Uterus (tissue), 4 donors: Measurements from ENCODE around the gene IQGAP2. TPM values are rescaled to one million over a fixed set of nuclear protein-coding genes. Genes with fewer than 3 reads are reported as not detected.

ENCODE experiments used
- DNase-seq, 2 donors: peaks; one replicate each; pipeline ENCODE4 v3.0.0-alpha.2; 2019 to 2020
- H3K27ac ChIP-seq, 2 donors: fragments of 200-600 bp; sonication (generic); 1 replicate in 1 of 2; 2 replicates in 1 of 2; pipeline ENCODE4 v1.5.1; 2016 to 2018
- H3K27me3 ChIP-seq, 2 donors: fragments of 200-600 bp; sonication (generic); one replicate each; pipeline ENCODE4 v1.5.1; 2018 to 2019; ENCODE audit warnings: control low read depth in 1 of 2
- H3K36me3 ChIP-seq, 2 donors: fragments of 200-600 bp; sonication (generic); one replicate each; pipeline ENCODE4 v1.5.1; 2019; ENCODE audit warnings: control low read depth in 1 of 2
- H3K4me1 ChIP-seq, 2 donors: fragments of 200-600 bp; sonication (generic); one replicate each; pipeline ENCODE4 v1.5.1; 2018 to 2019; ENCODE audit warnings: control low read depth in 1 of 2
- H3K4me3 ChIP-seq, 2 donors: fragments of 200-600 bp; sonication (generic); 1 replicate in 1 of 2; 2 replicates in 1 of 2; pipeline ENCODE4 v1.5.1; 2018 to 2019; ENCODE audit warnings: mild to moderate bottlenecking in 1 of 2
- H3K9me3 ChIP-seq, 2 donors: fragments of 200-600 bp; sonication (generic); one replicate each; pipeline ENCODE4 v1.5.1; 2019; ENCODE audit warnings: control low read depth in 1 of 2
- CTCF ChIP-seq, 4 experiments: fragments of 200-600 bp in 2 of 4; fragments of 450-650 bp in 2 of 4; sonication (generic) in 2 of 4; IDR thresholded peaks; one replicate each; pipeline ENCODE4 v1.5.1; 2016 to 2019; ENCODE audit warnings: antibody characterized with exemption in 4 of 4, mild to moderate bottlenecking in 2 of 4, moderate library complexity in 1 of 4
- POLR2A ChIP-seq, 2 donors: fragments of 450-650 bp; IDR thresholded peaks; one replicate each; pipeline ENCODE4 v1.6.1; 2016; ENCODE audit warnings: antibody characterized with exemption in 2 of 2, mild to moderate bottlenecking in 1 of 2, moderate library complexity in 1 of 2
- intact Hi-C: fragments of 100-400 bp; cut with DNase I; formaldehyde crosslinking; loops from one replicate; pipeline ENCODE4 v1.15.1; 2023; ENCODE audit warnings: low total_unique reads
- total RNA-seq, 4 donors: library from RNA; depleted of rRNA in 3 of 4; stranded (reverse); fragments of >200 nt in 3 of 4; gene quantifications; one replicate each; pipeline versions ENCODE4 v1.1.0 to v1.2.4, GENCODE V29; 2014 to 2023
- donor health status: DM: yes; HTN: yes; CAD: no.

Gene IQGAP2
- total RNA-seq, 4 donors from 2014 or later: 7.1 to 49.2 (median 9.4) TPM

GRCh38 chr5:76483433-76483832 lies 80.3 kb downstream of the IQGAP2 start:
- no peak for TF ChIP-seq CTCF (IDR thresholded peaks at IDR 0.05)
- no peak for TF ChIP-seq POLR2A (IDR thresholded peaks at IDR 0.05)
- no peak overlapping the region for H3K4me3 ChIP-seq
- H3K27ac ChIP-seq: no peak overlapping the region
- no peak for DNase-seq
- H3K27me3 ChIP-seq: no peaks in the 10 kb centered on the region
- H3K4me1 ChIP-seq: no peaks in the 10 kb centered on the region
- H3K9me3 ChIP-seq: no peaks in the 10 kb centered on the region
- intact Hi-C loops: no loop called here
- no peaks in the 10 kb centered on the region for H3K36me3 ChIP-seq

GRCh38 chr5:76483881-76484280 lies 80.8 kb downstream of the IQGAP2 start:
- Histone ChIP-seq H3K27me3 (no peaks in the 10 kb centered on the region), H3K27ac (no peak overlapping the region), H3K4me1 (no peaks in the 10 kb centered on the region), H3K4me3 (no peak overlapping the region), H3K9me3 (no peaks in the 10 kb centered on the region), H3K36me3 (no peaks in the 10 kb centered on the region)
- TF ChIP-seq CTCF (IDR thresholded peaks at IDR 0.05): no peak
- no peak for TF ChIP-seq POLR2A (IDR thresholded peaks at IDR 0.05)
- intact Hi-C loops: no loop called here
- DNase-seq: no peak

- Histone ChIP-seq H3K36me3 (no peaks in the 10 kb centered on the region), H3K27ac (no peak overlapping the region), H3K9me3 (no peaks in the 10 kb centered on the region), H3K27me3 (no peaks in the 10 kb centered on the region), H3K4me1 (no peaks in the 10 kb centered on the region), H3K4me3 (no peak overlapping the region)
- TF ChIP-seq CTCF (IDR thresholded peaks at IDR 0.05) (no peak), POLR2A (IDR thresholded peaks at IDR 0.05) (no peak)
- DNase-seq: no peak
- intact Hi-C loops: no loop called here
Measured at GRCh38 chr5:76485511-76485910, 82.4 kb downstream of the IQGAP2 start.

- Histone ChIP-seq H3K4me1 (no peaks in the 10 kb centered on the region), H3K36me3 (no peaks in the 10 kb centered on the region), H3K9me3 (no peaks in the 10 kb centered on the region), H3K4me3 (no peak overlapping the region), H3K27ac (no peak overlapping the region), H3K27me3 (no peaks in the 10 kb centered on the region)
- TF ChIP-seq POLR2A (IDR thresholded peaks at IDR 0.05) (no peak), CTCF (IDR thresholded peaks at IDR 0.05) (no peak)
- intact Hi-C loops: no loop called here
- no peak for DNase-seq
Measured at GRCh38 chr5:76487386-76487785, 84.3 kb downstream of the IQGAP2 start.

GRCh38 chr5:76487821-76488220 lies 84.7 kb downstream of the IQGAP2 start:
- intact Hi-C loops: no loop called here
- DNase-seq: no peak
- Histone ChIP-seq H3K4me1 (no peaks in the 10 kb centered on the region), H3K27ac (no peak overlapping the region), H3K9me3 (no peaks in the 10 kb centered on the region), H3K4me3 (no peak overlapping the region), H3K27me3 (no peaks in the 10 kb centered on the region), H3K36me3 (no peaks in the 10 kb centered on the region)
- TF ChIP-seq CTCF (IDR thresholded peaks at IDR 0.05) (no peak), POLR2A (IDR thresholded peaks at IDR 0.05) (no peak)
